ENCODE results near the gene UAP1. TPM values are rescaled to one million over a fixed set of nuclear protein-coding genes. Genes with fewer than 3 reads are reported as not detected.

UAP1 gene
- total RNA-seq, 1 experiment from 2014 or later: 26.9 TPM

DNA sequence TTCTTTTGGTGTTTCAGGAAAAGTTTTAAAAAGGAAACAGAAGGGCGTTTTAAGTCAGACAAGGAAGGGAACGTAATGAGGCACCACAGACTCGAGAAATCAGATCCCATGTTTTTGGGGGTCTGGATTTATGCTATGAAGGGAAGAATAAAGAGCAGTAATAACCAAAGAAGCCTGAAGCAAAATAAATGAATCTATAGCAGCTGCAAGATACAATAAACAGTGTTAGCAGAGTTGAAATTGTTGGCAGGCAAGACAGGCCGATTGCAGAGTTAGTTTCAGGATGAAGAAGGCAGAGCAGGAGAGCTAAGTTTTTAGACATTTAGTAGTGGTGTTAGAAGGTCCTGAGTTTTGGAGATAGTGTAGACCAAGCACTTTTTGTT lies 71.2 kb downstream of the UAP1 start:
- H3K27me3 ChIP-seq (ENCODE audit: insufficient read depth, low read length): no peaks in the 10 kb centered on the region
- no peaks in the 10 kb centered on the region for H3K23me2 ChIP-seq (ENCODE audit: insufficient read length, low read depth, low read length, poor library complexity, severe bottlenecking)
- H2BK5ac ChIP-seq (ENCODE audit: insufficient read length, low read length): no peak overlapping the region
- Mint-ChIP-seq H3K36me3 (ENCODE audit: insufficient read depth in 1 of 3, low read depth in 3 of 3) (no peaks in the 10 kb centered on the region), H3K4me3 (no peak overlapping the region), H3K4me1 (peaks cover 9 to 20% of the 10 kb centered on the region in 2 experiments), H3K9me3 (no peaks in the 10 kb centered on the region), H3K27ac (peak overlapping the region in 1 of 3 experiments; percentile 22; a peak in 1 of 7 replicates), H3K27me3 (ENCODE audit: low read depth) (peaks cover 2% of the 10 kb centered on the region; the same call in 1 of the 2 replicates)
- no peak overlapping the region for H3T11ph ChIP-seq (ENCODE audit: low read length)
- WGBS (ENCODE audit: extremely low coverage, insufficient read length, low lambda C conversion rate): no CpG with 5 or more reads among the region's 4 CpGs
- peaks cover 4% of the 10 kb centered on the region; the same call in 1 of the 2 replicates for H3K4me1 ChIP-seq (ENCODE audit: insufficient read depth, low read length)
- H3K4me2 ChIP-seq (ENCODE audit: insufficient read depth, insufficient read length, low read length): no peak overlapping the region
- no peak overlapping the region for H2AK5ac ChIP-seq (ENCODE audit: insufficient read length, low read length)
- DNase-seq: no peak
- H4K5ac ChIP-seq (ENCODE audit: insufficient read length, low read depth, low read length): no peak overlapping the region
- H3K56ac ChIP-seq (ENCODE audit: insufficient read length, low read depth, low read length): no peak overlapping the region
- no peaks in the 10 kb centered on the region for H3K9me3 ChIP-seq (ENCODE audit: control insufficient read depth, low read depth, low read length)
- H3K27ac ChIP-seq (ENCODE audit: insufficient read length, low read depth, low read length): no peak overlapping the region
- H3K23ac ChIP-seq (ENCODE audit: insufficient read length, low read depth, low read length): no peak overlapping the region
- H3K9ac ChIP-seq (ENCODE audit: extremely low read depth, insufficient read length, low read length): no peak overlapping the region
- H3K4ac ChIP-seq (ENCODE audit: low read depth, low read length): no peak overlapping the region
- no peak overlapping the region for H4K91ac ChIP-seq (ENCODE audit: insufficient read length, low read depth, low read length)
- H2BK120ac ChIP-seq (ENCODE audit: low read depth, low read length, poor library complexity, severe bottlenecking): no peak overlapping the region
- no peak overlapping the region for H2BK12ac ChIP-seq (ENCODE audit: insufficient read length, low read depth, low read length)
- no peak overlapping the region for H2BK20ac ChIP-seq (ENCODE audit: low read depth, low read length, poor library complexity, severe bottlenecking)
- H4K20me1 ChIP-seq (ENCODE audit: control insufficient read depth, insufficient read depth, insufficient read length): no peaks in the 10 kb centered on the region
- TF ChIP-seq CTCF (conservative IDR thresholded peaks at IDR 0.05): no peak
- no peak overlapping the region for H2BK15ac ChIP-seq (ENCODE audit: low read depth, low read length)
- no peak overlapping the region for H3K18ac ChIP-seq (ENCODE audit: insufficient read length, low read depth, low read length)
- no peak overlapping the region for H2AFZ ChIP-seq (ENCODE audit: low read length)
- H3K14ac ChIP-seq (ENCODE audit: insufficient read depth, low read length): no peak overlapping the region
- no peaks in the 10 kb centered on the region for H3K79me1 ChIP-seq (ENCODE audit: insufficient read depth, low read depth, low read length, poor library complexity, severe bottlenecking)
- H3K79me2 ChIP-seq (ENCODE audit: insufficient read depth, low read length): no peaks in the 10 kb centered on the region
- H4K8ac ChIP-seq (replicated peaks; ENCODE audit: insufficient read length, low read depth, low read length): no peak overlapping the region

Measured in H9 (cell line).